ENCODE data around the gene GRK4.

GRK4 gene

DNA sequence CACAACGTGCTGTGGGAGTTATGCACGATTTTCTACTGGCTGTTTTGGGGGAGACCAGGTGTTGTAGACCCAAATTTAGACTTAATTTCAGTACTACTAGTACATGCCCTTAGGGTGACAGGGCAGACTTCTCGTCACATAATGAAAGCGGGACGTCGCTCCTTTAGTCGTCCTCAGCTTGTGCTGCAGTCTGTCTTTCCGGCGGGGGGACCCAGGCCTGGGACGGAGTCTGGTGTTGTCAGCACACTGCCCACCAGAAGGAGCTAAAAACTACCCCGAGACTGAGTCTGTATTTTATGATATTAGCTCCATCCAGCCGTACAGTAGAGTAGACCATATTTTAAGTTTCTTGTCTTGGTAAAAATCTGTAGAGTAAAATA is 35.7 kb upstream of the GRK4 start:
- TF ChIP-seq CTCF (IDR thresholded peaks at IDR 0.05; ENCODE audit: borderline replicate concordance, control extremely low read depth, extremely low read depth, insufficient read depth, missing control alignments): no peak
- DNase-seq (ENCODE audit: low spot score): no peak
- in situ Hi-C loops (cut with MboI; ENCODE audit: low sequenced_read_pairs, unreplicated experiment): loop anchor here (5.0 kb wide), 1 partner anchor 160 kb away; no protein-coding TSS in a partner anchor

GRCh38 chr4:2928242-2929176 is 34.9 kb upstream of the GRK4 start:
- in situ Hi-C loops (cut with MboI; ENCODE audit: low sequenced_read_pairs, unreplicated experiment): loop anchor here (5.0 kb wide), 1 partner anchor 161 kb away; no protein-coding TSS in a partner anchor
- DNase-seq (ENCODE audit: low spot score): no peak
- TF ChIP-seq CTCF (IDR thresholded peaks at IDR 0.05; ENCODE audit: borderline replicate concordance, control extremely low read depth, extremely low read depth, insufficient read depth, missing control alignments): no peak

DNA sequence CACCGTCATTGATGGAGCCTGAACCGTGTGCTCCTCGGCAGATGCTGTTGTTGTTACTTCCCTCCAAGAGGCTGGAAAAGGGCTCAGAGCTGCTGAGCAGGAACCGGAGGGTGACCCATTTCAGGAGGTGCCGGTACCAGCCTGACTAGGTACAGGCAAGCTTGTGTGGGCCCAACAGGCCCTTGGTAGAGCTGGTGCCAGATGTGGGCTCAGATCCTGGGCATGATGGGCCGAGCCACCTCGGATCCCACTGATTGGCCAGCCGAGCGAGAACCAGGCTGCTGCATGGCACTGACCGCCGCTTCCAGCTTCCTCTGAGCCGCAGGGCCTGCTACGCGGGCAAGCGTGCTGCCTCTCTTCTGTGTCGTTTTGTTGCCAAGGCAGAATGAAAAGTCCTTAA is 33.9 kb upstream of the GRK4 start:
- no peak for TF ChIP-seq CTCF (IDR thresholded peaks at IDR 0.05; ENCODE audit: borderline replicate concordance, control extremely low read depth, extremely low read depth, insufficient read depth, missing control alignments)
- no peak for DNase-seq (ENCODE audit: low spot score)
- in situ Hi-C loops (cut with MboI; ENCODE audit: low sequenced_read_pairs, unreplicated experiment): loop anchor here (5.0 kb wide), 1 partner anchor 162 kb away; no protein-coding TSS in a partner anchor

- no peak for TF ChIP-seq CTCF (IDR thresholded peaks at IDR 0.05; ENCODE audit: borderline replicate concordance, control extremely low read depth, extremely low read depth, insufficient read depth, missing control alignments)
- DNase-seq (ENCODE audit: low spot score): no peak
- in situ Hi-C loops (cut with MboI; ENCODE audit: low sequenced_read_pairs, unreplicated experiment): no loop called here
Observed at GRCh38 chr4:2930135-2930757, 33.1 kb upstream of the GRK4 start.

DNA sequence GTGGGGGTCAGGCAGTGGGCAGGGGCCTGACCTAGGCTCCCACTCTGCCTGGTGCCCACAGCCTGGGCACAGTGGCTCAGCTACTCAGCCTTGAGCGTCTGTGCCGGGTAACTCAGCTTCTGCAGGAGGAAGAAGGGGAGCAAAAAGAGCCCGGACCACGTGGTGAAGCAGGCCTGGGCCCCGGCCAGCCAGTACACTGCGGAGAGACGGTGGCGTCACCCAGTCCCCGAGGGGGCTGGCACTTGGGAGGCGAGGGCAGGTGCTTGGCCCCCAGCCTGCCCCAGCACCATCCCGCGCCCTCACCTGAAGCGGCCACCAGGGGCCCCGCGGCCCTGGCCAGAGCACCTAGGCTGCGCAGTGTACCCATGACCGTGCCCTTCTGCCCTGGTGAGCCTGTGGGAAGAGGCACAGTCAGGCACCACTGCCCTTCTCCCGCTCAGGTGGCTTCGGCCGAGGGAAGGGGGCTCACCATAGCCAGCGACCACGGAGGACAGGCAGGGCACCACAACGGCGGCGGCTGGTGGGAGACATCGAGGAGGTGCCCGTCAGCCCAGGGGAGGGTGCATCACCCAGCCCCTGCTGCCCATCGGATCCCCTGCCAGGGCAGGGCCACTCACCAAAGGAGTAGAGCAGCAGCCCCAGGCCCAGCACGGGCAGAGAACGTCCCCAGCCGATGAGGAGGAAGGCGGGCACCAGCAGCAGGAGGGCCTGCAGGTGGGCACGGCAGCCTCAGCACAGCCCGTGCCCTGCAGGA is 32.4 kb upstream of the GRK4 start:
- TF ChIP-seq CTCF (IDR thresholded peaks at IDR 0.05; ENCODE audit: borderline replicate concordance, control extremely low read depth, extremely low read depth, insufficient read depth, missing control alignments): no peak
- in situ Hi-C loops (cut with MboI; ENCODE audit: low sequenced_read_pairs, unreplicated experiment): no loop called here
- no peak for DNase-seq (ENCODE audit: low spot score)
